H1 (cell line): ENCODE measurements around the gene SH3YL1. TPM values are rescaled to one million over a fixed set of nuclear protein-coding genes. Genes with fewer than 3 reads are reported as not detected.

Experiments used
- CTCF ChIA-PET: fragments of 300-600 bp; sonication (Branson Sonifier 250); formaldehyde crosslinking; loops from one replicate; lab custom pipeline; 2021; ENCODE audit not compliant: partially characterized antibody; lab: Charles Lee
- POLR2A ChIA-PET: fragments of 300-600 bp; sonication (Branson Sonifier 250); formaldehyde crosslinking; loops from one replicate; lab custom pipeline; 2021; ENCODE audit warnings: inconsistent platforms; ENCODE audit not compliant: partially characterized antibody; lab: Charles Lee
- DNase-seq, 2 experiments: peaks; one replicate each; pipeline versions ENCODE4 v3.0.0 to v3.0.0-alpha.2; 2010 to 2022; ENCODE audit warnings: low spot score in 2 of 2, low read depth in 1 of 2, mixed read lengths in 1 of 2
- FAIRE-seq: peaks from 2 replicates; lab custom pipeline; 2011; peaks lifted over from hg19 to GRCh38; lab: Jason Lieb, UNC
- H2AFZ ChIP-seq: 2 replicates; pipeline ENCODE4 v1.8.1; 2012; ENCODE audit warnings: low read length, inconsistent platforms
- H2AK5ac ChIP-seq: 2 replicates; pipeline ENCODE4 v1.6.1; 2013; ENCODE audit warnings: low read depth, low read length
- H2BK120ac ChIP-seq: replicated peaks from 2 replicates; pipeline ENCODE3; 2013; ENCODE audit warnings: low read depth, low read length, inconsistent platforms
- H2BK12ac ChIP-seq: 2 replicates; pipeline ENCODE4 v1.6.1; 2013; ENCODE audit warnings: low read depth, low read length
- H2BK15ac ChIP-seq: 2 replicates; pipeline ENCODE4 v1.6.1; 2013; ENCODE audit warnings: low read length
- H2BK20ac ChIP-seq: 2 replicates; pipeline ENCODE4 v1.6.1; 2013; ENCODE audit warnings: low read length
- H2BK5ac ChIP-seq: 2 replicates; pipeline ENCODE4 v1.6.1; 2013; ENCODE audit warnings: low read depth, low read length
- H3K14ac ChIP-seq: 2 replicates; pipeline ENCODE4 v1.6.1; 2013; ENCODE audit warnings: inconsistent platforms; ENCODE audit not compliant: insufficient read length
- H3K18ac ChIP-seq: 2 replicates; pipeline ENCODE4 v1.6.1; 2013; ENCODE audit warnings: low read length; ENCODE audit errors: extremely low read depth
- H3K23ac ChIP-seq: 2 replicates; pipeline ENCODE4 v1.6.1; 2013; ENCODE audit warnings: inconsistent platforms; ENCODE audit not compliant: insufficient read length
- H3K23me2 ChIP-seq: 2 replicates; pipeline ENCODE4 v1.6.1; 2013; ENCODE audit warnings: low read depth, low read length
- H3K27ac ChIP-seq: 2 replicates; pipeline ENCODE4 v1.6.1; 2011; ENCODE audit warnings: low read depth, low read length, inconsistent platforms
- H3K27me3 ChIP-seq, 4 experiments: replicated peaks in 1 of 4; 1 replicate in 1 of 4; 2 replicates in 3 of 4; pipeline versions ENCODE4 v1.6.1 to v1.8.1; 2011 to 2013; ENCODE audit warnings: low read length in 3 of 4, mild to moderate bottlenecking in 3 of 4, inconsistent platforms in 2 of 4, mixed read lengths in 2 of 4, moderate library complexity in 1 of 4; ENCODE audit not compliant: control insufficient read depth in 3 of 4, insufficient read depth in 3 of 4; ENCODE audit errors: extremely low read depth in 1 of 4
- H3K36me3 ChIP-seq, 4 experiments: 2 replicates each; pipeline versions ENCODE4 v1.6.1 to v1.8.1; 2011 to 2013; ENCODE audit warnings: mild to moderate bottlenecking in 4 of 4, low read length in 3 of 4, moderate library complexity in 2 of 4, control low read depth in 1 of 4, inconsistent platforms in 1 of 4; ENCODE audit not compliant: insufficient read depth in 4 of 4, control insufficient read depth in 2 of 4
- H3K4ac ChIP-seq: replicated peaks from 2 replicates; pipeline ENCODE3; 2013; ENCODE audit warnings: low read length, low read depth, mixed read lengths, inconsistent platforms; ENCODE audit not compliant: insufficient read length
- H3K4me1 ChIP-seq, 4 experiments: replicated peaks in 1 of 4; 1 replicate in 1 of 4; 2 replicates in 3 of 4; pipeline versions ENCODE4 v1.6.1 to v1.8.1; 2011 to 2013; ENCODE audit warnings: low read length in 3 of 4, inconsistent platforms in 2 of 4, mixed read lengths in 1 of 4; ENCODE audit not compliant: insufficient read depth in 4 of 4, control insufficient read depth in 3 of 4
- H3K4me2 ChIP-seq, 2 experiments: 2 replicates each; pipeline versions ENCODE4 v1.6.1 to v1.8.1; 2011 to 2013; ENCODE audit warnings: low read depth in 2 of 2, low read length in 2 of 2, control low read depth in 1 of 2, inconsistent platforms in 1 of 2, mild to moderate bottlenecking in 1 of 2; ENCODE audit not compliant: insufficient read depth in 1 of 2
- H3K4me3 ChIP-seq, 4 experiments: fragments of 200-600, 300-600 bp in 1 of 4; sonication (generic), shearing (Covaris generic), sonication (Bioruptor Twin) in 1 of 4; 2 replicates each; pipeline versions ENCODE4 v1.5.1 to v1.8.1; 2011 to 2016; ENCODE audit warnings: low read length in 4 of 4, low read depth in 3 of 4, control low read depth in 2 of 4, inconsistent platforms in 2 of 4, mild to moderate bottlenecking in 2 of 4, mixed read lengths in 1 of 4, moderate library complexity in 1 of 4; ENCODE audit not compliant: insufficient read depth in 2 of 4; ENCODE audit errors: extremely low read depth in 1 of 4
- H3K56ac ChIP-seq: replicated peaks from 2 replicates; pipeline ENCODE3; 2013; ENCODE audit warnings: low read depth, mild to moderate bottlenecking, mixed read lengths, low read length, inconsistent platforms; ENCODE audit not compliant: insufficient read length
- H3K79me1 ChIP-seq: 2 replicates; pipeline ENCODE4 v1.6.1; 2013; ENCODE audit warnings: low read depth, low read length, control low read depth
- H3K79me2 ChIP-seq, 2 experiments: 2 replicates each; pipeline versions ENCODE4 v1.6.1 to v1.8.1; 2012 to 2013; ENCODE audit warnings: low read length in 2 of 2, mild to moderate bottlenecking in 2 of 2, inconsistent platforms in 1 of 2; ENCODE audit not compliant: insufficient read depth in 2 of 2, control insufficient read depth in 1 of 2
- H3K9ac ChIP-seq, 4 experiments: replicated peaks in 1 of 4; 1 replicate in 1 of 4; 2 replicates in 3 of 4; pipeline versions ENCODE4 v1.6.1 to v1.8.1; 2011 to 2013; ENCODE audit warnings: low read depth in 3 of 4, low read length in 3 of 4, control low read depth in 2 of 4, mild to moderate bottlenecking in 2 of 4, moderate library complexity in 2 of 4, inconsistent platforms in 1 of 4; ENCODE audit errors: extremely low read depth in 1 of 4
- H3K9me3 ChIP-seq, 2 experiments: 2 replicates each; pipeline versions ENCODE4 v1.6.1 to v1.8.1; 2012 to 2013; ENCODE audit warnings: mild to moderate bottlenecking in 2 of 2, moderate library complexity in 2 of 2, control low read depth in 1 of 2, inconsistent platforms in 1 of 2, low read depth in 1 of 2, low read length in 1 of 2, mixed read lengths in 1 of 2; ENCODE audit not compliant: insufficient read depth in 2 of 2
- H4K20me1 ChIP-seq, 2 experiments: replicated peaks in 1 of 2; 2 replicates each; pipeline versions ENCODE3 to v1.8.1; 2011 to 2013; ENCODE audit warnings: inconsistent platforms in 2 of 2, low read length in 2 of 2, mild to moderate bottlenecking in 1 of 2; ENCODE audit not compliant: insufficient read depth in 2 of 2, control insufficient read depth in 1 of 2
- H4K5ac ChIP-seq: 2 replicates; pipeline ENCODE4 v1.6.1; 2013; ENCODE audit warnings: low read length, low read depth, mixed read lengths, inconsistent platforms; ENCODE audit not compliant: insufficient read length
- H4K8ac ChIP-seq: 2 replicates; pipeline ENCODE4 v1.8.0; 2013; ENCODE audit warnings: mild to moderate bottlenecking, moderate library complexity, low read length, inconsistent platforms; ENCODE audit not compliant: insufficient read depth; ENCODE audit errors: extremely low read depth
- H4K91ac ChIP-seq: replicated peaks from 2 replicates; pipeline ENCODE3; 2013; ENCODE audit warnings: low read length, mixed read lengths, inconsistent platforms; ENCODE audit not compliant: insufficient read length
- BACH1 ChIP-seq: IDR thresholded peaks from 2 replicates; pipeline ENCODE4 v1.6.1; 2012; ENCODE audit warnings: low read length, improper control_type of control experiment
- GABPA ChIP-seq: IDR thresholded peaks from 2 replicates; pipeline ENCODE4 v1.6.1; 2011; ENCODE audit warnings: mild to moderate bottlenecking, low read length, moderate library complexity, borderline replicate concordance; ENCODE audit not compliant: insufficient read depth
- ZNF274 ChIP-seq: IDR thresholded peaks from 2 replicates; pipeline ENCODE4 v1.7.0; 2012; ENCODE audit warnings: low read length, borderline replicate concordance; ENCODE audit errors: extremely low read depth
- WGBS, 2 experiments: shearing (Covaris generic) in 1 of 2; methylation state at CpG; one replicate each; pipeline versions ENCODE4 v1.1.6 to v1.1.7; 2013 to 2015; ENCODE audit warnings: low lambda C conversion rate in 2 of 2, mixed read lengths in 2 of 2, inconsistent platforms in 1 of 2, low coverage in 1 of 2, missing lambda C conversion rate in 1 of 2; ENCODE audit not compliant: insufficient replicate concordance in 2 of 2, insufficient coverage in 1 of 2, insufficient read length in 1 of 2; ENCODE audit errors: extremely low coverage in 1 of 2, missing lambda C conversion rate in 1 of 2; 5-methylcytosine and 5-hydroxymethylcytosine counted together
- polyA plus RNA-seq, 7 experiments: library from polyadenylated mRNA; depleted of rRNA in 3 of 7; stranded (reverse) in 5 of 7; unstranded in 2 of 7; fragments of >200 nt in 5 of 7; fragments of 200-250 nt in 2 of 7; gene quantifications; 1 replicate in 5 of 7; 2 replicates in 1 of 7; 4 replicates in 1 of 7; pipeline versions ENCODE4 v1.2.1 to v1.2.3, GENCODE V29; 2011 to 2013; ENCODE audit warnings: missing spikeins in 2 of 7, mixed read lengths in 2 of 7
- total RNA-seq: library from RNA; stranded (reverse); fragmentation: NEBNext Ultra II Directional; extraction: Animal tissue kit (Norgen Biotek cat#: 25700); gene quantifications from 2 replicates; pipeline ENCODE4 v1.2.1, GENCODE V29; 2021
- TF ChIP-seq, protein P1 (sequence below): IDR thresholded peaks from 2 replicates; pipeline ENCODE4 v1.6.1; 2011; ENCODE audit warnings: low read length, improper control_type of control experiment

The SH3YL1 gene
- total and polyA plus RNA-seq, 2 of the 8 experiments (the other 6 are each of a cell fraction or from before 2014, with no cell fraction given), result 13.6 to 37.2 TPM

DNA sequence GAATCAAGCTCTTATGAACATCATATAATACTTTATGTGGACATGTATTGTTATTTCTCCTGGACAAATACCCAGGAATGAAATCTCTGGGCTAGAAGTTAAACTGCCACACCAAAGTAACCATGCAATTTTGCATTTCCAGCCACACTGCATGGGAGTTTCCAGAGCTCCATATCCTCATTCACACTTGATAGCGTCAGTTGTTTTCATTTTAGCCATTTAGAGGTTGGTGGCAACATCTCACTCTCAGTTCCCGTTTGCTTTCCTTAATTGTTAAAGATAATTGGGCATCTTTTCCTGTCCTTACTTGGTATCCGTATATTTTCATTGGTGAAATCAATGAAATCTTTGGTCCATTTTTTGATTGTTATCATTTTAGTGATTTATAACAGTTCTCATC, 47.8 kb downstream of the SH3YL1 start:
- Histone ChIP-seq H3K79me1 (no peaks in the 10 kb centered on the region), H2BK5ac (no peak overlapping the region), H3K9me3 (peaks cover 0 to 4% of the 10 kb centered on the region in 2 experiments; a peak in 2 of 4 replicates), H3K23me2 (no peaks in the 10 kb centered on the region), H4K5ac (no peak overlapping the region), H3K4me3 (no peak overlapping the region), H3K4ac (no peak overlapping the region), H3K56ac (no peak overlapping the region), H3K79me2 (no peaks in the 10 kb centered on the region), H4K8ac (no peak overlapping the region), H3K18ac (no peak overlapping the region), H3K9ac (no peak overlapping the region), H2BK15ac (no peak overlapping the region), H3K4me2 (no peak overlapping the region), H2AFZ (no peak overlapping the region), H4K20me1 (no peaks in the 10 kb centered on the region), H2AK5ac (no peak overlapping the region), H2BK120ac (no peak overlapping the region), H3K27ac (no peak overlapping the region), H3K14ac (no peak overlapping the region), H4K91ac (no peak overlapping the region), H2BK20ac (no peak overlapping the region), H3K23ac (no peak overlapping the region), H3K27me3 (no peaks in the 10 kb centered on the region), H2BK12ac (no peak overlapping the region), H3K36me3 (peaks cover 0 to 4% (median 1%) of the 10 kb centered on the region in 4 experiments; a peak in 2 of 8 replicates), H3K4me1 (no peaks in the 10 kb centered on the region)
- POLR2A ChIA-PET, result no interaction called here
- CTCF ChIA-PET, result no interaction called here
- FAIRE-seq, result no peak
- 92% methylated on average over 3 of the region's 3 CpGs; no CpG with 5 or more reads in 1 of the 2 experiments for WGBS, 2 experiments
- DNase-seq, result no peak
- TF ChIP-seq GABPA, result no peak
- TF ChIP-seq BACH1, result no peak
- TF ChIP-seq ZNF274, result no peak
- TF ChIP-seq, protein P1, sequence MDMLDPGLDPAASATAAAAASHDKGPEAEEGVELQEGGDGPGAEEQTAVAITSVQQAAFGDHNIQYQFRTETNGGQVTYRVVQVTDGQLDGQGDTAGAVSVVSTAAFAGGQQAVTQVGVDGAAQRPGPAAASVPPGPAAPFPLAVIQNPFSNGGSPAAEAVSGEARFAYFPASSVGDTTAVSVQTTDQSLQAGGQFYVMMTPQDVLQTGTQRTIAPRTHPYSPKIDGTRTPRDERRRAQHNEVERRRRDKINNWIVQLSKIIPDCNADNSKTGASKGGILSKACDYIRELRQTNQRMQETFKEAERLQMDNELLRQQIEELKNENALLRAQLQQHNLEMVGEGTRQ, result no peak
